22Rv1 (cell line): ENCODE measurements around the gene KCNQ1.

Source experiments
- H3K27ac ChIP-seq: fragments of 450-650 bp; 2 replicates; pipeline ENCODE4 v1.5.1; 2017
- ZFX ChIP-seq: fragments of 450-650 bp; IDR thresholded peaks from 2 replicates; pipeline ENCODE4 v1.6.1; 2017; ENCODE audit warnings: antibody characterized with exemption, borderline replicate concordance
- TF ChIP-seq, protein P1 (sequence below): fragments of 450-650 bp; IDR thresholded peaks from 2 replicates; pipeline ENCODE4 v1.5.1; 2017; ENCODE audit warnings: mild to moderate bottlenecking

The KCNQ1 gene

DNA sequence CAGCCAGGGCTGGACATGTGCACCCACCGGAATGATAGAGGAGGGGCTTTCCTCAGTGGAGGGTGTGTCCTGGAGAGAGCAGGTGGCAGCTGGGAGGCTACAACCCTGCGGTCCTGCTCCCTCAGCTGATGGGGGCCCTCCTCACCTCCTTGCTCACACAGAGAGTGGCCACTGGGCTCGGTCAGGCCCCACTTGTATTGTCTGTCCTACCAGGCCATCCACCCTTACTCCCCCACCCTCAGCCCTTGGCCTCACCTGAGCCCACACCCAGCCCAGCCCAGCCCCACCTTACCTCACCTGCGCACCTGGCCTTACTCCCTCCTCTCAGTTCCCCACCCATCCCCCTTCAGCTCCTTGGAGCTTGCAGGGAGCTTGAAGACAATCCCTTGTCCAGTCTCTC, 3.6 kb upstream of the KCNQ1 start:
- TF ChIP-seq ZFX: no peak
- TF ChIP-seq, protein P1, sequence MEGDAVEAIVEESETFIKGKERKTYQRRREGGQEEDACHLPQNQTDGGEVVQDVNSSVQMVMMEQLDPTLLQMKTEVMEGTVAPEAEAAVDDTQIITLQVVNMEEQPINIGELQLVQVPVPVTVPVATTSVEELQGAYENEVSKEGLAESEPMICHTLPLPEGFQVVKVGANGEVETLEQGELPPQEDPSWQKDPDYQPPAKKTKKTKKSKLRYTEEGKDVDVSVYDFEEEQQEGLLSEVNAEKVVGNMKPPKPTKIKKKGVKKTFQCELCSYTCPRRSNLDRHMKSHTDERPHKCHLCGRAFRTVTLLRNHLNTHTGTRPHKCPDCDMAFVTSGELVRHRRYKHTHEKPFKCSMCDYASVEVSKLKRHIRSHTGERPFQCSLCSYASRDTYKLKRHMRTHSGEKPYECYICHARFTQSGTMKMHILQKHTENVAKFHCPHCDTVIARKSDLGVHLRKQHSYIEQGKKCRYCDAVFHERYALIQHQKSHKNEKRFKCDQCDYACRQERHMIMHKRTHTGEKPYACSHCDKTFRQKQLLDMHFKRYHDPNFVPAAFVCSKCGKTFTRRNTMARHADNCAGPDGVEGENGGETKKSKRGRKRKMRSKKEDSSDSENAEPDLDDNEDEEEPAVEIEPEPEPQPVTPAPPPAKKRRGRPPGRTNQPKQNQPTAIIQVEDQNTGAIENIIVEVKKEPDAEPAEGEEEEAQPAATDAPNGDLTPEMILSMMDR: no peak

DNA sequence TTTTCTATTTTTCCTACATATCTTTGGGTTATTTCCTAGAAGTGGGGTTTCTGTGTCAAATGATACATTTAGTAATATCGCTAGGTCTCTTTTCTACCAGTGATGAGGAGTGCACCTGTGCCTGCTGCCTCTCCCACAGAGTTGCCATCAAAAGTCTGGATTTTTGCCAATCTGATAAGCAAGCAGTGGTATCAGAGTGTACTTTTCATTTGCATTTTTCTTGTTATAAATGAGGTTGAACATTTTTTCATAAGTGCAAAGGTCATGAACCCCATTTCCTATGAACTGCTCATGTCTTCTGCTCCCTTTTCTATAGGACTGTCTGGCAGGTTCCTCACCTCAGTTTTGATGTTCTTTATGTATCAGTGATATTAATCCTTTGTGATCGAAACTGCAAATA, 2.2 kb upstream of the KCNQ1 start:
- TF ChIP-seq ZFX: no peak
- TF ChIP-seq, protein P1: no peak
- H3K27ac ChIP-seq: no peak overlapping the region

More for the DNA sequence above, 3.6 kb upstream of the KCNQ1 start:
- no peak overlapping the region for H3K27ac ChIP-seq

DNA sequence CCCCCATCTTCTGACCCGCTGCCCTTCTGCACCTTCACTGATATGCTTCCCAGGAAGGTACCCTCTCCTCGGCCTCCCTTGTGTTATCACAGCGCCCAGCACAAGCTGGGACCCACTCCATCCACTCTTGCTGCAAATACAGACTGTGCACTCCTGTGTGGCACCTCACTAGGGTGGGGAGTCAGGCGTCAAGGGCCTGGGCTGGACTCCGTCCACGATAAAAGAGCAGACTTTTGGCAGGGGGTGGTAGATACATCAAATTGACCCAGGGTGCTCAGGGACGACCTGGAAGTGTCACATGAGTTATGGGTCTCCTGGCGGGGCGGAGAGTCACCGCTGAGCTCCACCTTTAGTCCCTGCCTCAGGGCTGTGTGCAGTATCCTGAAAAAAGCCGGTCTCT, 1.4 kb upstream of the KCNQ1 start:
- TF ChIP-seq, protein P1: no peak
- no peak for TF ChIP-seq ZFX
- H3K27ac ChIP-seq: no peak overlapping the region

DNA sequence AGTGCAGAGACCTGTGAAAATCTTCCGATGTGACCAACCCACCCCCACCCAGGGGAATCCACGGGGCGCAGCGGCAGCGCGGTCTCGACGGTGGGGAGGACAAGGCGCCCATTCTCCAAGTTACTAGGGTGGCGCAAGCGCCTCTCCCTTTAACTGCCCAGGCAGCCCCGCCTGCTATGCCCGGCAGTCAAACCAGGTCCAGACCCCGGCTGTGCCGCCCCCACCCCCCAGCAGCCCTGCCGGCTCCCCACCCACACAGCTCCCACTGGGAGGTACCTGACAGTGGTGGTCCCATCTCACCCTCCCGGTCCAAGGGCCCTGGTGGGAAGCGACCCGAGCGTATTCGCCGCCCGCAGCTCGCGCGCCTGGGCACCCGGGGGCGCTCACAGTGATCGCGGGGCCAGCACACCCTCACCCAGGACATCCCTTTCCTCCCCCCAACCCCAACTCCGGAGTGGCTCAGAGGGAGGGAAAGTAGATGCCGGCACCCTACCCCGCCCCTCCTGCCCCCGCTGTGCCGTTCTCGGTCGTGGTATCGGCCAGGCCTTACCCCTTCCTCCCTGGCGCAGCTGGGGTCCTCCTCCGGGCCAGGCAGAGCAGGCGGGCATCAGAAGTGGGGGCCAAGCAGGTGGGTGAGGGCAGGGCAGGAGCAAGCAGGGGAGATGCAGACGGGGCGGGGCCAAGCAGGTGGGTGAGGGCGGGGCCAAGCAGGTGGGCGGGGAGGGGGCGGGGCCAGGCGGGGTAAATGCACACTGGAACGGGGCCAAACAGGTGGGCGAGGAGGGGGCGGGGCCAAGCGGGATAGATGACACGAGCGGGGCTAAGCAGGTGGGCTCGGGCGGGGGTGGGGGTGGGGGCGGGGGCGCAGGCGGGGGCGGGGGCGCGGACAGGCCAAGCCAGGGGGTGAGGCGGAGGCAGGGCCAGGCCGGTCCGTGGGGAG, 657 bp upstream of the KCNQ1 start, which contains the start of gene TRPM5:
Gene TRPM5 (minus strand): TSS at position 634 of the 940 bp plus-strand sequence. CDS start 21,478 bp downstream, outside the sequence.
- TF ChIP-seq, protein P1: no peak
- TF ChIP-seq ZFX: no peak
- H3K27ac ChIP-seq: no peak within 1 kb of the TSS

DNA sequence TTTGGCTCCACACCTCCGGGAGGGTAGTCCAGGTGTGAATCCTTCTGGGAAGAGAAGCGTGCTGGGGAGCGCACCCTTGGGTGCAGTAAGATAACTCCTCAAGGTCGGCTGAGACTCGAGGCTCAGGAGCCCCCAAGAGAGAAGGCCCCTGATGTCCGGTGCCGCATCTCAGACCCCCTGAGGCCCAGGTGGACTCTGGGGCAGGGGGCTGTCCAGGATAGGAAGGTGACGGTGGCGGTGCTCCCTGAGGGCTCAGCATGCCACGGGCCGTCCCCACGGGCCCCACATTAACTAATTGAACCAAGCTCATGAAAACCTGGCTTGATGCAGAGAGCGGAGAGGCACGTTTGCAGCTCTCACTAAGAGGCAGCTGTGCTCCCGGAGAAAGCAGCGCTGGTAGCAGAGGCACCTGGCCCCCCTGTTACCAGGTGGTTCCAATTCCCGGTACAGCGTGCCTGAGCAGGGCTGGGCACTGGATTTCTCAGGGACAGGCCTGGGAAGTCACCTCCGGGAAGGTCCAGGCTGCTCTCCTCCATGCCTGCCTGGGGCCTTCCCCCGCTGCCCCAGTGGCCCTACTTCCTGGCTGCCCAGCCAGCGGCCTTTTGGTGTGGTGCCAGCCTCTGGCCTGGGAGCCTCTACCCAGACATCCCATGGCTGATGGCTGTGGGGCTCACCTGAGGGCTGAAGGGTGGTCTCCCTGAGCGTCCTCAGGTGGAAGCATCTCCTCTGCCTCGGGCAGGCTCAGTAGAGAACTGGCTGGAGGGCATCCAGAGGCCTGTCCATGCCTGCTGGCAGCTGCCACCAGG, 1.1 kb downstream of the KCNQ1 start:
- H3K27ac ChIP-seq: no peak overlapping the region
- no peak for TF ChIP-seq ZFX
- TF ChIP-seq, protein P1: no peak

DNA sequence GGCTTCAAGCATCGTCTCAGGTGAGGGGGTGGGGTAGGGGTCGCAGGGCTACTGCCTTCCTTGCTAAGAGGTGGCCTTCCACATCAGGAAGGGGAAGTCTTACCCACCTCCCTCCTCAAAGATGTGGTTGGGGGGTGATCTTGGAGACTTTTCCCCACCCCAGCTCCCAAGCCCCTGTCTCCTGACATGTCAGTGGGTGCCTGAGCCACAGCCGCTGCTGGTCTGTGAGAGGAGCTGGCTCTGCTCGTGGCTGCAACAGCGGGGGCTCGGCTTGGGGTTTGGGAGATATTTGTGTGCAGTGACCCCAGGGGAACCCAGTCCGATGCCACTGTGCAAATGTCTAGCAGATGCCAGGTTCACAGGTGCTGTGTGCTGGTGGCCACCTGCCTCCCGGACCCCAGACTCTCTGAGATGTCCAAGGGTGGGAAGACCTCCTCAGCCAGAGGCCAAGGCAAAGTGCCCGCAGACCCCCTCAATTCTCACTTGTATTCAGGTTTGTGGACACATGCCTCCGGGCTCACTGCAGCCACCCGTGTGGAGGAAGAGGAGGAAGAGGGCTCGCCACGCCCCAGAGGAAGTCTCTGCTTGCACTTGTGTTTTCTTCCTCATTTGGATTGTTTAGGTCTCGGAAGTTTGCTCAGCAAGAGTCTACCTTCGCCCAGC, 1.9 kb downstream of the KCNQ1 start:
- TF ChIP-seq ZFX: no peak
- TF ChIP-seq, protein P1: no peak
- no peak overlapping the region for H3K27ac ChIP-seq
